GM12878 (cell line): Measurements from ENCODE around the gene ZNF75A. TPM values are rescaled to one million over a fixed set of nuclear protein-coding genes. Genes with fewer than 3 reads are reported as not detected.

Experiments used
- ATAC-seq: fragments of 200-7000 bp; cut with Tn5 transposase; 3 replicates; pipeline ENCODE4 v1.9.1; 2020; ENCODE audit warnings: mild to moderate bottlenecking, moderate library complexity
- BruUV-seq: library from RNA; stranded (reverse); fragments of 400-500 nt; replicated peaks from 2 replicates; lab custom pipeline; 2021; lab: Mats Ljungman, UMichigan
- CTCF ChIA-PET: fragments of 300-600 bp; sonication (Branson Sonifier 250); formaldehyde crosslinking; extraction: SDS; loops from one replicate; lab custom pipeline; 2021; ENCODE audit warnings: inconsistent platforms; lab: Yijun Ruan, JAX
- POLR2A ChIA-PET: fragments of 350-600 bp; formaldehyde crosslinking; extraction: SDS; loops from one replicate; lab custom pipeline; 2021; ENCODE audit warnings: inconsistent platforms; lab: Charles Lee
- RAD21 ChIA-PET: fragments of 300-600 bp; sonication (Branson Sonifier 250); formaldehyde crosslinking; loops from one replicate; lab custom pipeline; 2023; ENCODE audit warnings: antibody characterized with exemption; ENCODE audit not compliant: unreplicated experiment; lab: Charles Lee
- SMC1A ChIA-PET: fragments of 300-600 bp; sonication (Branson Sonifier 250); formaldehyde crosslinking; loops from one replicate; lab custom pipeline; 2023; ENCODE audit not compliant: unreplicated experiment, uncharacterized antibody; lab: Charles Lee
- DNase-seq: peaks from one replicate; pipeline ENCODE4 v3.0.0-alpha.2; 2011; ENCODE audit warnings: low read depth, low spot score
- FAIRE-seq: peaks from 3 replicates; lab custom pipeline; 2011; peaks lifted over from hg19 to GRCh38; lab: Jason Lieb, UNC
- H2AFZ ChIP-seq: 2 replicates; pipeline ENCODE4 v1.6.0; 2011; ENCODE audit warnings: low read depth, low read length, control low read depth; ENCODE audit not compliant: control insufficient read depth
- H3K27ac ChIP-seq: 2 replicates; pipeline ENCODE4 v1.5.1; 2011; ENCODE audit warnings: control low read depth; ENCODE audit not compliant: control insufficient read depth, insufficient read depth
- H3K27me3 ChIP-seq, 2 experiments: replicated peaks in 1 of 2; 2 replicates each; pipeline versions ENCODE4 v1.6.0 to v1.6.1; 2011; ENCODE audit warnings: low read length in 1 of 2; ENCODE audit not compliant: control insufficient read depth in 2 of 2, insufficient read depth in 2 of 2
- H3K36me3 ChIP-seq, 2 experiments: 2 replicates each; pipeline ENCODE4 v1.5.1; 2011; ENCODE audit warnings: low read length in 1 of 2; ENCODE audit not compliant: control insufficient read depth in 2 of 2, insufficient read depth in 2 of 2
- H3K4me1 ChIP-seq: 2 replicates; pipeline ENCODE4 v1.6.1; 2011; ENCODE audit warnings: mild to moderate bottlenecking, low read length, moderate library complexity, mixed read lengths; ENCODE audit not compliant: control insufficient read depth, insufficient read depth
- H3K4me2 ChIP-seq: 2 replicates; pipeline ENCODE4 v1.6.0; 2011; ENCODE audit warnings: control low read depth; ENCODE audit not compliant: control insufficient read depth, insufficient read depth
- H3K4me3 ChIP-seq: fragments of 200-600 bp; sonication (generic); 2 replicates; pipeline ENCODE4 v1.5.1; 2016
- H3K79me2 ChIP-seq: 2 replicates; pipeline ENCODE4 v1.6.0; 2011; ENCODE audit warnings: low read length; ENCODE audit not compliant: control insufficient read depth, insufficient read depth
- H3K9ac ChIP-seq: 2 replicates; pipeline ENCODE4 v1.8.0; 2011; ENCODE audit warnings: low read length, control low read depth, mixed read lengths; ENCODE audit not compliant: control insufficient read depth, insufficient read depth
- H3K9me3 ChIP-seq: replicated peaks from 3 replicates; pipeline ENCODE4 v1.5.1; 2011; ENCODE audit warnings: mild to moderate bottlenecking, low read length; ENCODE audit not compliant: control insufficient read depth, insufficient read depth
- H4K20me1 ChIP-seq: 2 replicates; pipeline ENCODE4 v1.6.0; 2011; ENCODE audit not compliant: control insufficient read depth, insufficient read depth
- CBX5 ChIP-seq: sonication (generic); IDR thresholded peaks from 2 replicates; pipeline ENCODE4 v1.6.1; 2016; ENCODE audit warnings: low read depth, moderate library complexity, mild to moderate bottlenecking, inconsistent platforms
- GABPA ChIP-seq: IDR thresholded peaks from 2 replicates; pipeline ENCODE4 v1.6.1; 2014; ENCODE audit warnings: antibody characterized with exemption, low read depth, mild to moderate bottlenecking, inconsistent platforms
- HCFC1 ChIP-seq: fragments of 150-350 bp; IDR thresholded peaks from 2 replicates; pipeline ENCODE4 v1.6.1; 2014; ENCODE audit warnings: low read length
- JUND ChIP-seq: IDR thresholded peaks from 2 replicates; pipeline ENCODE4 v1.6.1; 2012; ENCODE audit warnings: low read depth, mild to moderate bottlenecking, low read length, improper control_type of control experiment, moderate library complexity
- NFXL1 ChIP-seq: fragments of 450-650 bp; IDR thresholded peaks from 2 replicates; pipeline ENCODE4 v1.6.1; 2017; ENCODE audit warnings: antibody characterized with exemption, mild to moderate bottlenecking, borderline replicate concordance
- NR2F1 ChIP-seq: fragments of 450-650 bp; conservative IDR thresholded peaks from 2 replicates; pipeline ENCODE4 v1.6.1; 2017; ENCODE audit warnings: mild to moderate bottlenecking
- POLR2AphosphoS5 ChIP-seq: IDR thresholded peaks from 2 replicates; pipeline ENCODE4 v1.6.1; 2011; ENCODE audit warnings: mild to moderate bottlenecking, low read length, inconsistent platforms
- SIX5 ChIP-seq: IDR thresholded peaks from 2 replicates; pipeline ENCODE4 v1.6.1; 2011; ENCODE audit warnings: mild to moderate bottlenecking, low read depth, low read length, moderate library complexity; ENCODE audit not compliant: severe bottlenecking
- SREBF2 ChIP-seq: IDR thresholded peaks from 2 replicates; pipeline ENCODE4 v1.6.1; 2012; ENCODE audit warnings: mild to moderate bottlenecking, low read length
- STAT1 ChIP-seq: fragments of 450-650 bp; conservative IDR thresholded peaks from 2 replicates; pipeline ENCODE4 v1.6.1; 2014; ENCODE audit warnings: antibody characterized with exemption, mild to moderate bottlenecking
- ZNF274 ChIP-seq: IDR thresholded peaks from one replicate; pipeline ENCODE4 v1.8.0; 2011; ENCODE audit not compliant: insufficient read length, insufficient read depth
- WGBS: methylation state at CpG from one replicate; pipeline ENCODE4 v1.1.6; 2016; ENCODE audit warnings: low lambda C conversion rate; ENCODE audit not compliant: insufficient replicate concordance, insufficient coverage; ENCODE audit errors: missing lambda C conversion rate; 5-methylcytosine and 5-hydroxymethylcytosine counted together
- in situ Hi-C: fragments of 300-500 bp; cut with MboI; formaldehyde crosslinking; loops from 9 replicates; pipeline ENCODE4 v1.14.3; 2018; ENCODE audit warnings: mixed read lengths
- intact Hi-C: fragments of 100-400 bp; cut with micrococcal nuclease; formaldehyde crosslinking; loops from one replicate; pipeline ENCODE4 v1.14.2; 2022; ENCODE audit not compliant: unreplicated experiment
- polyA plus RNA-seq, 11 experiments: library from polyadenylated mRNA; depleted of rRNA in 4 of 11; unstranded in 6 of 11; stranded (reverse) in 5 of 11; fragments of >200 nt; fragmentation: Nextera tagmentation in 4 of 11; fragmentation: Illumina TruSeq in 1 of 11; extraction: Ambion mirVana in 4 of 11; extraction: Trizol in 1 of 11; gene quantifications; 1 replicate in 1 of 11; 2 replicates in 10 of 11; pipeline versions ENCODE4 v1.2.1 to v1.2.3, GENCODE V29; 2011 to 2016; ENCODE audit warnings: inconsistent platforms in 2 of 11, missing spikeins in 2 of 11, low read depth in 1 of 11
- total RNA-seq, 4 experiments: library from RNA; depleted of rRNA in 3 of 4; stranded (reverse); fragments of >200 nt in 3 of 4; fragmentation: Illumina TruSeq in 1 of 4; extraction: Trizol in 1 of 4; gene quantifications; 2 replicates each; pipeline versions ENCODE4 v1.2.1 to v1.2.3, GENCODE V29; 2013 to 2021
- TF ChIP-seq, protein P1 (sequence below): IDR thresholded peaks from 2 replicates; pipeline ENCODE4 v1.6.1; 2012; ENCODE audit warnings: low read length, inconsistent platforms
- TF ChIP-seq, protein P2 (sequence below): fragments of 450-650 bp; conservative IDR thresholded peaks from 2 replicates; pipeline ENCODE4 v1.6.1; 2017; ENCODE audit warnings: mild to moderate bottlenecking, moderate library complexity
- TF ChIP-seq, protein P3 (sequence below): IDR thresholded peaks from 2 replicates; pipeline ENCODE4 v1.6.1; 2011; ENCODE audit warnings: borderline replicate concordance, low read depth, mild to moderate bottlenecking, moderate library complexity, mixed read lengths, low read length; ENCODE audit not compliant: insufficient read depth; ENCODE audit errors: extremely low read length
- TF ChIP-seq, protein P4 (sequence below): fragments of 450-650 bp; IDR thresholded peaks from 2 replicates; pipeline ENCODE4 v1.6.1; 2017; ENCODE audit warnings: mild to moderate bottlenecking, moderate library complexity

The ZNF75A gene
- total and polyA plus RNA-seq, 10 of the 15 experiments (the other 5 are each of a cell fraction or from before 2014, with no cell fraction given) = 7.4 to 21.2 (median 16.1) TPM

DNA sequence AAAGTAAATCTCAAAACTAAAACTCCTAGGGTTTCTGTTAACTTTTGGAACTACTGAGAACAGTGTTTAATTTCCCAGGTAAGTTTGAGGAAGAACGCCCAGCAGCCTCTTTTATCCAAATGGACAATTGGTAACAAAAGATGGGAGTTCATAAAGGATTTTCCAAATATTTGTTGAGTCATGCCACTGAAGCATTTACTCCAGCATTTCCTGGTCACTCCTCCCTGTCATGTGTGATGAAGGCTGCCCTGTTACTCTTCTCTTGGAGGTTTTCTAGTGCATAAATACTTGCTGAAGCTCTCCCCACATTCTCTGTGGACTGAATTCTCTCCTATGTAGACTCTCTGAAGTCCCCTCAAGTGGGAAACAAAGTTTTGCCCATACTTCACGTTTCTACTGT, 16.5 kb downstream of the ZNF75A start:
- Histone ChIP-seq H3K4me1 (no peaks in the 10 kb centered on the region), H3K79me2 (no peaks in the 10 kb centered on the region), H3K9ac (no peak overlapping the region), H3K4me3 (no peak overlapping the region), H4K20me1 (no peaks in the 10 kb centered on the region), H3K4me2 (no peak overlapping the region), H2AFZ (no peak overlapping the region), H3K27ac (no peak overlapping the region), H3K27me3 (no peaks in the 10 kb centered on the region), H3K9me3 (peaks cover 27% of the 10 kb centered on the region), H3K36me3 (peaks cover 0 to 1% of the 10 kb centered on the region in 2 experiments; a peak in 2 of 4 replicates)
- TF ChIP-seq POLR2AphosphoS5 (no peak), JUND (no peak), NR2F1 (no peak), NFXL1 (no peak), SIX5 (no peak), SREBF2 (no peak), GABPA (no peak), CBX5 (no peak), ZNF274 (no peak), STAT1 (no peak), HCFC1 (no peak)
- TF ChIP-seq, protein P1, sequence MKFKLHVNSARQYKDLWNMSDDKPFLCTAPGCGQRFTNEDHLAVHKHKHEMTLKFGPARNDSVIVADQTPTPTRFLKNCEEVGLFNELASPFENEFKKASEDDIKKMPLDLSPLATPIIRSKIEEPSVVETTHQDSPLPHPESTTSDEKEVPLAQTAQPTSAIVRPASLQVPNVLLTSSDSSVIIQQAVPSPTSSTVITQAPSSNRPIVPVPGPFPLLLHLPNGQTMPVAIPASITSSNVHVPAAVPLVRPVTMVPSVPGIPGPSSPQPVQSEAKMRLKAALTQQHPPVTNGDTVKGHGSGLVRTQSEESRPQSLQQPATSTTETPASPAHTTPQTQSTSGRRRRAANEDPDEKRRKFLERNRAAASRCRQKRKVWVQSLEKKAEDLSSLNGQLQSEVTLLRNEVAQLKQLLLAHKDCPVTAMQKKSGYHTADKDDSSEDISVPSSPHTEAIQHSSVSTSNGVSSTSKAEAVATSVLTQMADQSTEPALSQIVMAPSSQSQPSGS = no peak
- TF ChIP-seq, protein P2, sequence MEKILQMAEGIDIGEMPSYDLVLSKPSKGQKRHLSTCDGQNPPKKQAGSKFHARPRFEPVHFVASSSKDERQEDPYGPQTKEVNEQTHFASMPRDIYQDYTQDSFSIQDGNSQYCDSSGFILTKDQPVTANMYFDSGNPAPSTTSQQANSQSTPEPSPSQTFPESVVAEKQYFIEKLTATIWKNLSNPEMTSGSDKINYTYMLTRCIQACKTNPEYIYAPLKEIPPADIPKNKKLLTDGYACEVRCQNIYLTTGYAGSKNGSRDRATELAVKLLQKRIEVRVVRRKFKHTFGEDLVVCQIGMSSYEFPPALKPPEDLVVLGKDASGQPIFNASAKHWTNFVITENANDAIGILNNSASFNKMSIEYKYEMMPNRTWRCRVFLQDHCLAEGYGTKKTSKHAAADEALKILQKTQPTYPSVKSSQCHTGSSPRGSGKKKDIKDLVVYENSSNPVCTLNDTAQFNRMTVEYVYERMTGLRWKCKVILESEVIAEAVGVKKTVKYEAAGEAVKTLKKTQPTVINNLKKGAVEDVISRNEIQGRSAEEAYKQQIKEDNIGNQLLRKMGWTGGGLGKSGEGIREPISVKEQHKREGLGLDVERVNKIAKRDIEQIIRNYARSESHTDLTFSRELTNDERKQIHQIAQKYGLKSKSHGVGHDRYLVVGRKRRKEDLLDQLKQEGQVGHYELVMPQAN = no peak
- TF ChIP-seq, protein P3, sequence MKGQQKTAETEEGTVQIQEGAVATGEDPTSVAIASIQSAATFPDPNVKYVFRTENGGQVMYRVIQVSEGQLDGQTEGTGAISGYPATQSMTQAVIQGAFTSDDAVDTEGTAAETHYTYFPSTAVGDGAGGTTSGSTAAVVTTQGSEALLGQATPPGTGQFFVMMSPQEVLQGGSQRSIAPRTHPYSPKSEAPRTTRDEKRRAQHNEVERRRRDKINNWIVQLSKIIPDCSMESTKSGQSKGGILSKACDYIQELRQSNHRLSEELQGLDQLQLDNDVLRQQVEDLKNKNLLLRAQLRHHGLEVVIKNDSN = no peak
- TF ChIP-seq, protein P4, sequence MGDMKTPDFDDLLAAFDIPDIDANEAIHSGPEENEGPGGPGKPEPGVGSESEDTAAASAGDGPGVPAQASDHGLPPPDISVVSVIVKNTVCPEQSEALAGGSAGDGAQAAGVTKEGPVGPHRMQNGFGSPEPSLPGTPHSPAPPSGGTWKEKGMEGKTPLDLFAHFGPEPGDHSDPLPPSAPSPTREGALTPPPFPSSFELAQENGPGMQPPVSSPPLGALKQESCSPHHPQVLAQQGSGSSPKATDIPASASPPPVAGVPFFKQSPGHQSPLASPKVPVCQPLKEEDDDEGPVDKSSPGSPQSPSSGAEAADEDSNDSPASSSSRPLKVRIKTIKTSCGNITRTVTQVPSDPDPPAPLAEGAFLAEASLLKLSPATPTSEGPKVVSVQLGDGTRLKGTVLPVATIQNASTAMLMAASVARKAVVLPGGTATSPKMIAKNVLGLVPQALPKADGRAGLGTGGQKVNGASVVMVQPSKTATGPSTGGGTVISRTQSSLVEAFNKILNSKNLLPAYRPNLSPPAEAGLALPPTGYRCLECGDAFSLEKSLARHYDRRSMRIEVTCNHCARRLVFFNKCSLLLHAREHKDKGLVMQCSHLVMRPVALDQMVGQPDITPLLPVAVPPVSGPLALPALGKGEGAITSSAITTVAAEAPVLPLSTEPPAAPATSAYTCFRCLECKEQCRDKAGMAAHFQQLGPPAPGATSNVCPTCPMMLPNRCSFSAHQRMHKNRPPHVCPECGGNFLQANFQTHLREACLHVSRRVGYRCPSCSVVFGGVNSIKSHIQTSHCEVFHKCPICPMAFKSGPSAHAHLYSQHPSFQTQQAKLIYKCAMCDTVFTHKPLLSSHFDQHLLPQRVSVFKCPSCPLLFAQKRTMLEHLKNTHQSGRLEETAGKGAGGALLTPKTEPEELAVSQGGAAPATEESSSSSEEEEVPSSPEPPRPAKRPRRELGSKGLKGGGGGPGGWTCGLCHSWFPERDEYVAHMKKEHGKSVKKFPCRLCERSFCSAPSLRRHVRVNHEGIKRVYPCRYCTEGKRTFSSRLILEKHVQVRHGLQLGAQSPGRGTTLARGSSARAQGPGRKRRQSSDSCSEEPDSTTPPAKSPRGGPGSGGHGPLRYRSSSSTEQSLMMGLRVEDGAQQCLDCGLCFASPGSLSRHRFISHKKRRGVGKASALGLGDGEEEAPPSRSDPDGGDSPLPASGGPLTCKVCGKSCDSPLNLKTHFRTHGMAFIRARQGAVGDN = no peak
- ChIA-PET POLR2A (no interaction called here), RAD21 (no interaction called here), CTCF (no interaction called here), SMC1A (no interaction called here)
- ATAC-seq = no peak
- DNase-seq = no peak
- FAIRE-seq = no peak
- intact Hi-C loops = no loop called here
- BruUV-seq = no TSS peak
- WGBS = 48% methylated on average over 2 of the region's 2 CpGs
- in situ Hi-C loops = no loop called here
